ENCODE data around the gene PCCA.

GRCh38 chr13:100306030-100306429 is 217.1 kb downstream of the PCCA start:
- no peak for TF ChIP-seq POLR2A (IDR thresholded peaks at IDR 0.05)
- no peak for TF ChIP-seq CTCF (IDR thresholded peaks at IDR 0.05)
